Hepatic stellate cell (primary cell): ENCODE measurements around the gene STXBP5.

Source experiments
- DNase-seq: peaks from one replicate; pipeline ENCODE4 v3.0.0; 2011; ENCODE audit warnings: low spot score

The STXBP5 gene

DNA sequence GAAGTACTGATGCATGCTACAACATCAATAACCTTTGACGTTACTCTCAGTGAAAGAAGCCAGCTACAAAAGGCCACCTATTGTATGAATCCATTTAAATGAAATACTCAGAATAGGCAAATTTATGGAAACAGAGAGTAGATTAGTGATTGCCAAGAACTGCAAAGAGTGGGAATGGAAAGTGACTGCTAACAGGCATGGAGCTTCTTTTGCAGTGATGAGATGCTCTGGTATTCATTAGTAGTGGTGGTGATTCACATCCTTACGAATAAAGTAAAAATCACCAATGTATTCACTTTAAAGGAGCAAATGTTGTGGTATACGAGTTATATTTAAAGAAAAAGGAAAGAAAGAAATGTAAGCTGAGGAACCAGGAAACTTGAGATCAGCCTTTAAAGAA, 177.5 kb downstream of the STXBP5 start:
- DNase-seq = no peak

GRCh38 chr6:147382945-147383554, 178.8 kb downstream of the STXBP5 start:
- no peak for DNase-seq

DNA sequence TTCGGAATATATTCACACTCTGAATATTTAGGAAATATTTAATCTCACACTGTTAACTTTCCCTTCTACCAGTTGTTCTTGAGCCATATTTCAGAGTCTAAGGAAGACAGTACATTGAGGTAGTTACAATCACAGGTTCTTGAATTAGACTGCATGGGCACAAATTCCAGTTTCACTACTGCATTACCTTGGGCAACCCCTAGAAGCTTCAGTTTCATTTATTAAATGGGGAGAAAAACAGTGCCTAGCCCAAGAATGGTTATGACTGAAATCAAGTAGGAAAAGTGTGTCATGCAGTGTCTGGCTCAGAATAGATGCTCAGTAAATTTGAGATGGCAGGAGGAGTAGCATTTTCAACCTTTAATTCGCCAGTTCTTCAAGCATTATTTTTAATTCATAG, 179.8 kb downstream of the STXBP5 start:
- no peak for DNase-seq

GRCh38 chr6:147384737-147385710, 180.8 kb downstream of the STXBP5 start:
- no peak for DNase-seq

DNA sequence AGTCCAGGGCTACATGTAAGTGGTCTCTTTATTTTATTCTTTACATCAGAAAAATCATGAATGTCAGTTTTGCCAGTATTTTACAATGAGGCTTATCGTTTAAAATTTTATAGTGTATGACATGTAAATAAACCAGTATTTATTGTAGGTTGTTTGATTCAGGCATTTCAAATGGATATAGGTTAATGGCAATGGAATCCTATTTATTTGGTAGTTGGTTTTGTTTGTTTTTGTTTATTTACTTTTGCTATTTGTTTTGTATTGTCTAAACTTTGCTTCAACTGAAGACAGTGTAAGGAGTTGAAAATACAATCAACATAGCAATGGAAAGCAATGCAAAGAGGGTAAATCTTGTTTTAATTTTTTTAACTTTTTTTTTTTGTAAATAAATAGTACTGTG, 185.2 kb downstream of the STXBP5 start:
- no peak for DNase-seq

GRCh38 chr6:147390909-147391536, 186.8 kb downstream of the STXBP5 start:
- no peak for DNase-seq

- DNase-seq = no peak
These were observed 188.9 kb downstream of the STXBP5 start for GRCh38 chr6:147392917-147393625.

- DNase-seq = no peak
These were observed 190.9 kb downstream of the STXBP5 start for GRCh38 chr6:147395158-147395557.

DNA sequence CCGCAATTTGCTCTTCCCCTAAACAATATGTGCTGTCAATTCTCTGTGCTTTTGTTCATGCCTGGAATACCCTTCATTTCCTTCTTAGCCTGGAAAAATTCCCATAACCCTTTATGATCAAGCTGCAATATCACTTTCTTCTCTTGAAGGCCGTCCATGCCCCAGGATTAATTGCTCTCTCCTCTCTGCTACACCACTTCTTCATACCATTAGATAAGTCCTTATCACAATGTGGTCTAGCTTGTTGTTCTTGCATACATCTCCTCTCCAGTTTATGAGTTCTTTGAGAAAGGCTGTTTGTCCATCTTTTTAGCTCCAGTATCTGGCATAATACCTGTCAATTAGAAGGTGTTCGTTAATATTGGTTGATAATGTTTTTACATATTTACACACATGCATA, 193.1 kb downstream of the STXBP5 start:
- DNase-seq = no peak

DNA sequence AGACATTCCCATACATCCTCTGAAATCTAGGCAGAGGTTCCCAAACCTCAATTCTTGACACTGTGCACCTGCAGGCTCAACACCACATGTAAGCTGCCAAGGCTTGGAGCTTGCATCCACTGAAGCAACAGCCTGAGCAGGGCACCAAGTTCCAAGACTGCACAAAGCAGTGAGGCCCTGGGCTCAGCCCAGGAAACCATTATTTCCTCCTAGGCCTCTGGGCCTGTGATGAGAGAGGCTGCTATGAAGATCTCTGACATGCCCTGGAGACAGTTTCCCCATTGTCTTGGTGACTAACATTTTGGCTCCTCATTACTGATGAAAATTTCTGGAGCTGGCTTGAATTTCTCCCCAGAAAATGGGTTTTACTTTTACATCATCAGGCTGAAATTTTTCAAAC, 196.8 kb downstream of the STXBP5 start:
- DNase-seq = no peak

GRCh38 chr6:147401779-147402178, 197.6 kb downstream of the STXBP5 start:
- DNase-seq = no peak

GRCh38 chr6:147406783-147407182, 202.6 kb downstream of the STXBP5 start:
- no peak for DNase-seq

DNA sequence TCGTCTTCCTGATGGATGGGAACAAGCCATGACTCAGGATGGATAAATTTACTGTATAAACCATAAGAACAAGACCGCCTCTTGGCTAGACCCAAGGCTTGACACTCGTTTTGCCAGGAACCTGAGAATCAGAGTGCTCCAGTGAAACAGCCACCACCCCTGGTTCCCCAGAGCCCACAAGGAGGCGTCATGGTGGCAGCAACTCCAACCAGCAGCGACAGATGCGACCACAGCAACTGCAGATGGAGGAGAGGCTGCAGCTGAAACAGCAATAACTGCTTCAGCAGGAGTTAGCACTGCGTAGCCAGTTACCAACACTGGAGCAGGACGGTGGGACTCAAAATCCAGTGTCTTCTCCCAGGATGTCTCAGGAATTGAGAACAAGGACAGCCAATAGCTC, 203.4 kb downstream of the STXBP5 start:
- DNase-seq = no peak

- DNase-seq = no peak
These were observed 212.4 kb downstream of the STXBP5 start for GRCh38 chr6:147416622-147417021.

DNA sequence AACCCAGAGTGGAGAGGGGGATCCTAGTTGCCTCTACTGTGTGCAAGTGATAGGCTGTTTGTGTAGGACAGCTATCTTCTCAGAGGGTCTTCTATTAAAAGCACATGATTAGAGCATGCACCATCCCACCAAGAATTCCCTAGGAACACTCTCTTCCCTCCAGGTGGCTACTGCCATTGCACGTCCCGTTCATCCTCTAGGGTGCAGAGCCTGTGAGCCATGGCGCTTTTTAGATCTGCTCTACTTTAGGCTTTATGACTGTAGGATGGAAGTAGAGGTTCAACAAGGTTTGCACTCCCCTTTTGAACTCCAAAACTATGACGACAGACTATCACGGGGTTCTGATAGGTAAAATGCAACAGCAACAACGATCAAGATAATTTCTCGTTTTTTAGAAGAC, 213.7 kb downstream of the STXBP5 start:
- DNase-seq = no peak

DNA sequence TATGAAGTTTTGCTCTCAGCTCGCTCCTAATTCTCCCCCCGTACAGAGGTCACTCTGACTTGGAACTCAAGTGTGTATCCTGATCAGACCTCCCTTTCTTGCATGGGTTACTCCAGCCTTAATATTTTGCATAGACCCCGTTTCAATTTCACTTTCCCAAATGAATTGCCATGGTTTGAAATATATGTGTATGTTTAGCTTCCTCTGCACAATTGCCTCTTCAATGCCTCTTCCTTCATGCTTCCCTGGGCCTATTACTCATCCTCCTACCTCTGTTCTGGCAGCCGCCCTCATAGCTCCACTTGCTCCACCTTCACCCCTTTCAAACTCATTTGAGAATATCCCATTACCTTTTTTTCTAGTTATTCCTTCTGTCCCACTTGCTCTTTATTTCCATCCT, 214.3 kb downstream of the STXBP5 start:
- DNase-seq = no peak

DNA sequence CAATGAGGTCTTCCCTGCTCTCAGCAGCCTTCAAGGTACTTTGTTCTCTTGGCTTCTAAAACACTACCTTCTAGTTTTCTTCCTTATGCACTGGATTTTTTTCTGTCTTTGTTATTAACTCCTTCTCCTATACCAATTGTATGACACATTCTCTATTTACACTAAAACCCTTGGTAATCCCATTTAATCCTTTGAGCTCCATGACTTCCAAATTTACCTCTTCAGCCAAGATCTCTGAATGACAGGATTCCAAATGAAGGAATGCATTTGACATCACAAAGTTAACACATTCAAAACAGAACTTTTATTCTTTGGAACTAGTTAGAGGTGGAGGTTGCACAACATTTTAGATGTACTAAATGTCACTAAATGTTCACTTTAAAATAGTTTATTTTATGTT, 217.7 kb downstream of the STXBP5 start:
- DNase-seq = no peak

DNA sequence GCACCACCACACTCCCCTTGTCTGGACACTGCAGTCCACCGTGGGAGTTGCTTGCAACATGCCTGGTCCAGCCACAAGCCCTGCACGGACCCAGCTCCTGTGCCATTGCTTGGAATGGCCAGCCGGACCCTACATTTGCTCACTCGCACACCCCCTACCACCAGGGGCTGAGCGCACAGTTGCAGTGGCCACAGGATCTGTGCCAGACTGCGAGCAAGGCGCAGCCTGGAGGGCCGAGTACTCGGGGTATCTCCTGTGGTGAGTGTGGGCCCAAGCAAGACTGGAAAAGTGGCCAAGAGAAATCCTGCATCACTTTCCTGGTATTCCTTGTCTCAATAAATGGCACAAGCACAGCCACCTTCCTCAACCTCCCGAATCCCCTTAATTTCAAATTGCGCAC, 218.9 kb downstream of the STXBP5 start:
- DNase-seq = no peak

- no peak for DNase-seq
These were observed 225.6 kb downstream of the STXBP5 start for GRCh38 chr6:147429794-147430193.

DNA sequence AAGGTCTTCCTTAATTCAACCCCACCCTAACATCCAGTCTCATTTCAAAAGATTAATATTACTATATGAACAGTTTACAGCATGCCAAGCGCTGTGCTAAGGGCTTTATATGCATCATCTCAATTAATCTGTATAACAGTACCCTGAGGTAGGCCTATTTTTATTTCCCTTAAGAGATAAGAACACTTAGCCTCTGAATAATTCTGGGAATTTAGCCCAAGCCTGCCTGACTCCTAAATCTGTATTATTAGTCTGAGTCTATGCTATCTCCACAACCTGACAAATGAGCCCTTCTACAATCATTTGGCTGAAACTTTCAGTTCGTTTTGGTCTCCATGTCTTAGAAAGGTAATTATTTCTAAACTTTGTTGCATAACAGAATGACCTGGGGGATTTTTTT, 226.6 kb downstream of the STXBP5 start:
- DNase-seq = no peak

DNA sequence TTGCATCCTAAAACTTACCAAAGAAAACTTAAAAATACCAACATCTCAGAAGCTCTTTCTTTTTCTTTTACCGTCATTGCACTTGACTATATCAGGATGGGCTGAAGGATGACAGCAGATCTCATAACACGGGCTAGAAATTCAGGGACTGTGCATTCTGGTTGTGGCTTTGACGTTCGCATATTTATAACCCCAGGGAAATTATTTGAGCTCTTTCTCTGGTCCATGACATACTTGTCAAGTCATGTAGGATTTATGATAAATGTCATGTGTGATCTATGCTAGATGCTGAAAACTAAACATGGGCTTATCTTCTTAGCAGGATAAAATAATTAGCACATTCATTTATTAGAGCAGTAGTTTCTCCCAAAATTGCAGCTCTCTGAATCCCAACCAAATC, 229.9 kb downstream of the STXBP5 start:
- DNase-seq = no peak

GRCh38 chr6:147434516-147434915, 230.3 kb downstream of the STXBP5 start:
- no peak for DNase-seq
